ENCODE measurements around the gene GIGYF2. TPM values are rescaled to one million over a fixed set of nuclear protein-coding genes. Genes with fewer than 3 reads are reported as not detected.

The GIGYF2 gene, protein sequence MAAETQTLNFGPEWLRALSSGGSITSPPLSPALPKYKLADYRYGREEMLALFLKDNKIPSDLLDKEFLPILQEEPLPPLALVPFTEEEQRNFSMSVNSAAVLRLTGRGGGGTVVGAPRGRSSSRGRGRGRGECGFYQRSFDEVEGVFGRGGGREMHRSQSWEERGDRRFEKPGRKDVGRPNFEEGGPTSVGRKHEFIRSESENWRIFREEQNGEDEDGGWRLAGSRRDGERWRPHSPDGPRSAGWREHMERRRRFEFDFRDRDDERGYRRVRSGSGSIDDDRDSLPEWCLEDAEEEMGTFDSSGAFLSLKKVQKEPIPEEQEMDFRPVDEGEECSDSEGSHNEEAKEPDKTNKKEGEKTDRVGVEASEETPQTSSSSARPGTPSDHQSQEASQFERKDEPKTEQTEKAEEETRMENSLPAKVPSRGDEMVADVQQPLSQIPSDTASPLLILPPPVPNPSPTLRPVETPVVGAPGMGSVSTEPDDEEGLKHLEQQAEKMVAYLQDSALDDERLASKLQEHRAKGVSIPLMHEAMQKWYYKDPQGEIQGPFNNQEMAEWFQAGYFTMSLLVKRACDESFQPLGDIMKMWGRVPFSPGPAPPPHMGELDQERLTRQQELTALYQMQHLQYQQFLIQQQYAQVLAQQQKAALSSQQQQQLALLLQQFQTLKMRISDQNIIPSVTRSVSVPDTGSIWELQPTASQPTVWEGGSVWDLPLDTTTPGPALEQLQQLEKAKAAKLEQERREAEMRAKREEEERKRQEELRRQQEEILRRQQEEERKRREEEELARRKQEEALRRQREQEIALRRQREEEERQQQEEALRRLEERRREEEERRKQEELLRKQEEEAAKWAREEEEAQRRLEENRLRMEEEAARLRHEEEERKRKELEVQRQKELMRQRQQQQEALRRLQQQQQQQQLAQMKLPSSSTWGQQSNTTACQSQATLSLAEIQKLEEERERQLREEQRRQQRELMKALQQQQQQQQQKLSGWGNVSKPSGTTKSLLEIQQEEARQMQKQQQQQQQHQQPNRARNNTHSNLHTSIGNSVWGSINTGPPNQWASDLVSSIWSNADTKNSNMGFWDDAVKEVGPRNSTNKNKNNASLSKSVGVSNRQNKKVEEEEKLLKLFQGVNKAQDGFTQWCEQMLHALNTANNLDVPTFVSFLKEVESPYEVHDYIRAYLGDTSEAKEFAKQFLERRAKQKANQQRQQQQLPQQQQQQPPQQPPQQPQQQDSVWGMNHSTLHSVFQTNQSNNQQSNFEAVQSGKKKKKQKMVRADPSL (N-terminal part only)
- 39.0 and 40.4 TPM in 2 replicates for total RNA-seq (2022)
- percentile 82 among the genes with signal in this experiment for Bru-seq, nascent RNA
- percentile 77 among the genes with signal in this experiment for BruChase-seq, experiment 1, labeled RNA remaining after a 2-hour chase
- BruChase-seq, experiment 2, labeled RNA remaining after a 6-hour chase, result percentile 78 among the genes with signal in this experiment
- long read RNA-seq, full-length matches to known transcripts, result 2 of 25 reads
- long read RNA-seq, partial matches to known transcripts, result 9 of 25 reads
- long read RNA-seq, other reads (novel, unspliced or antisense), result 14 of 25 reads

DNA sequence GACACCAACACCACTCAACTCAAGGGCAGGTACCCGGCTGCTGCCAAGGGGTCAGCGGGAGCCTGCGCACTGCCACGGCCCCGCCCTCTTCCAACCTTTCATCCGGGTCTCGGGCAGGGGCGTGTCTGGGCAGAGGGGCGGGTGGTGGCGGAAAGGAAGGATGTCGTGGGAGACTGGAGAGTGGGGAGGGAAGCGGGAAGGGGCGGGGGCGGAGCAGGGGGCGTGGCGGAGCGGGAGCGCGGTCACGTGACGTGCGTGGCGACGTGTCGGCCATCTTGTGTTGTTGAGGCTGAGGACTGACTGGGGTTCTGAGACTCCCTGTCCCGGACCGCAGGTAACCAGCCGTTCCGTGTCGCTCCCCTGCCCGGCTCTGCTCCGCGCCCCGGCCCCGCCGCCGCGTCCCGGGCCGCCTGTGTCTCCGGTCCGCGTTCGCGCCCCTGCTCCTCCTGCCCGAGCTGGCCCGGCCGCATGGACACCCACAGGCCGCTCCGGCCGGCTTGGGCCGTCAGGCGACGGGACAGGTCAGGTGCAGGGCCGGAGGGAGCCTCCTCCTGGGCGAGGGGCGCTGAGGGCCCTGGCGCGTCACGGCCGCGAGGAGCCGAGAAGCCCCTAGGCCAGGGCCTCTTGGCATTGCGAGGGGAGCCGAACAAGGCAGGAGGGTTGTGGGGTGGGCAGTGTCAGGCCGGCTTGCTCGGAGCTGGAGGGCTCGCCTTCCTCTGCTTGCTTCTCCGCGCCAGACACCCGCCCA, at the start of gene GIGYF2:
GIGYF2 (plus strand) TSS at position 273 of the 748 bp plus-strand sequence. CDS start 37,867 bp downstream, outside the sequence.
- no peaks in the 10 kb centered on the region for H3K36me3 Mint-ChIP-seq (ENCODE audit: insufficient read depth, unreplicated experiment)
- ChIA-PET POLR2A (interaction anchor here (0.6 to 0.7 kb wide), 3 partner anchors 13 to 861 kb away, joined by 3 read pairs; no protein-coding TSS in a partner anchor), CTCF (interaction anchor here (0.6 kb wide), 1 partner anchor 74 kb away, joined by 6 read pairs; no protein-coding TSS in a partner anchor)
- Histone ChIP-seq H3K4me3 (ENCODE audit: low read depth, low read length) (peak within 1 kb of the TSS; percentile 97), H3K4me1 (peaks cover 6% of the 10 kb centered on the region; the same call in 1 of the 2 replicates), H3K9me3 (no peaks in the 10 kb centered on the region), H3K36me3 (ENCODE audit: control insufficient read depth, insufficient read depth, low read length) (no peaks in the 10 kb centered on the region), H3K27me3 (replicated peaks; ENCODE audit: control insufficient read depth, insufficient read depth, low read length) (no peaks in the 10 kb centered on the region)
- peak; percentile 94 to 96 for DNase-seq
- peak within 1 kb of the TSS; percentile 23 for H3K27ac Mint-ChIP-seq (ENCODE audit: unreplicated experiment)
- intact Hi-C loops (cut with micrococcal nuclease; ENCODE audit: unreplicated experiment), result no loop called here
- no peaks in the 10 kb centered on the region for H3K9me3 Mint-ChIP-seq (ENCODE audit: unreplicated experiment)
- H3K4me3 Mint-ChIP-seq (ENCODE audit: unreplicated experiment), result peak within 1 kb of the TSS; percentile 88
- TF ChIP-seq, protein P1, sequence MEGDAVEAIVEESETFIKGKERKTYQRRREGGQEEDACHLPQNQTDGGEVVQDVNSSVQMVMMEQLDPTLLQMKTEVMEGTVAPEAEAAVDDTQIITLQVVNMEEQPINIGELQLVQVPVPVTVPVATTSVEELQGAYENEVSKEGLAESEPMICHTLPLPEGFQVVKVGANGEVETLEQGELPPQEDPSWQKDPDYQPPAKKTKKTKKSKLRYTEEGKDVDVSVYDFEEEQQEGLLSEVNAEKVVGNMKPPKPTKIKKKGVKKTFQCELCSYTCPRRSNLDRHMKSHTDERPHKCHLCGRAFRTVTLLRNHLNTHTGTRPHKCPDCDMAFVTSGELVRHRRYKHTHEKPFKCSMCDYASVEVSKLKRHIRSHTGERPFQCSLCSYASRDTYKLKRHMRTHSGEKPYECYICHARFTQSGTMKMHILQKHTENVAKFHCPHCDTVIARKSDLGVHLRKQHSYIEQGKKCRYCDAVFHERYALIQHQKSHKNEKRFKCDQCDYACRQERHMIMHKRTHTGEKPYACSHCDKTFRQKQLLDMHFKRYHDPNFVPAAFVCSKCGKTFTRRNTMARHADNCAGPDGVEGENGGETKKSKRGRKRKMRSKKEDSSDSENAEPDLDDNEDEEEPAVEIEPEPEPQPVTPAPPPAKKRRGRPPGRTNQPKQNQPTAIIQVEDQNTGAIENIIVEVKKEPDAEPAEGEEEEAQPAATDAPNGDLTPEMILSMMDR (IDR thresholded peaks at IDR 0.05; ENCODE audit: insufficient read depth in 1 of 2, low read depth in 1 of 2, low read length in 1 of 2, severe bottlenecking in 1 of 2, unreplicated experiment in 1 of 2), result no peak
- H3K4me1 Mint-ChIP-seq (ENCODE audit: low read depth, unreplicated experiment), result peaks cover 20% of the 10 kb centered on the region
- no TSS peak for BruUV-seq (replicated peaks)
- H3K27me3 Mint-ChIP-seq (ENCODE audit: insufficient read depth, unreplicated experiment), result no peaks in the 10 kb centered on the region

DNA sequence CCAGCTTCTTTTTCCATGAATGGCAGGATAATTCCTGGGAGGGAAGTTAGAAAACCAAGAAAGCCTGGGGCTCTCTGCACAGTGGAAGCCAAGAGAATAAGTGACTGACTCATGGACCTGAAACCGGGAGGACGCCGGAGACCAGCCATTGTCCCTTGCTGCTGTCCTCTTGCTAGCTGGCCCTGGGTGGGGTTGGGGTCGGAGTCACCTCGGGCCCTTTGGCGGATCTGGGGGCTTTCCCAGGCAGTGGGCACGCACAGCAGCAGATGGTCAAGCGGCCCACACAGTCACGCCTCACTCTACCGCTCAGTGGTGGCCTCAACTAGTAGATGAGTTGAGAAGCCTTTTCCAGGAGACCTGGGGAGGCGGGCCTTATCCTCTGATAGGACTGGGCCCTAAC, 48.1 kb upstream of the GIGYF2 start:
- Mint-ChIP-seq H3K27ac (ENCODE audit: unreplicated experiment) (no peak overlapping the region), H3K4me3 (ENCODE audit: unreplicated experiment) (no peak overlapping the region), H3K4me1 (ENCODE audit: low read depth, unreplicated experiment) (no peaks in the 10 kb centered on the region), H3K27me3 (ENCODE audit: insufficient read depth, unreplicated experiment) (no peaks in the 10 kb centered on the region), H3K9me3 (ENCODE audit: unreplicated experiment) (no peaks in the 10 kb centered on the region), H3K36me3 (ENCODE audit: insufficient read depth, unreplicated experiment) (no peaks in the 10 kb centered on the region)
- no TSS peak for BruUV-seq (replicated peaks)
- H3K9me3 ChIP-seq, result no peaks in the 10 kb centered on the region
- H3K4me1 ChIP-seq, result no peaks in the 10 kb centered on the region
- CTCF ChIA-PET, result no interaction called here
- no peaks in the 10 kb centered on the region for H3K36me3 ChIP-seq (ENCODE audit: control insufficient read depth, insufficient read depth, low read length)
- H3K27me3 ChIP-seq (replicated peaks; ENCODE audit: control insufficient read depth, insufficient read depth, low read length), result no peaks in the 10 kb centered on the region
- POLR2A ChIA-PET, result no interaction called here
- TF ChIP-seq, protein P1 (IDR thresholded peaks at IDR 0.05; ENCODE audit: insufficient read depth in 1 of 2, low read depth in 1 of 2, low read length in 1 of 2, severe bottlenecking in 1 of 2, unreplicated experiment in 1 of 2), result no peak
- intact Hi-C loops (cut with micrococcal nuclease; ENCODE audit: unreplicated experiment), result no loop called here
- H3K4me3 ChIP-seq (ENCODE audit: low read depth, low read length), result no peak overlapping the region
- no peak for DNase-seq
